ENCODE data around the gene SORCS2.

SORCS2 gene

DNA sequence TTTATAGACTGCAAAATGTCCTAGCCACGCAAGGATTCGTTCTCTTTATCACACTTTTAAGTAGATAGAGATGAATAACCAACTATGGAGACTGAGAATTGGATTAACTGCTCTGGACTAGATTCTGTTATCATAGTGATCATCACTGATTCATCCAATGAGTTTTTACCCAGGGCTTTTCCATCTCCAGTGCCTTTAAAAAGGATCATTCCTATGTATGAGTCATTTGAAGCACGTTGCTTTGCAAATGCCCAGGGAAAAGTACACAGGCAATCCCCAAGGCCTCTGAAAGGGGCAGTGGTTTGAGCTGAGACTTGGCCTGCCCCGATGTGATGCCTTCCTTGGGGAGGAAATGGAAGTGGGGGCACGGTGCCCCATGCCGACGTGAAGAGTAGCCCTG, 365.1 kb downstream of the SORCS2 start:
- peak; percentile 78 for DNase-seq (ENCODE audit: low read depth)
- TF ChIP-seq, protein P1, sequence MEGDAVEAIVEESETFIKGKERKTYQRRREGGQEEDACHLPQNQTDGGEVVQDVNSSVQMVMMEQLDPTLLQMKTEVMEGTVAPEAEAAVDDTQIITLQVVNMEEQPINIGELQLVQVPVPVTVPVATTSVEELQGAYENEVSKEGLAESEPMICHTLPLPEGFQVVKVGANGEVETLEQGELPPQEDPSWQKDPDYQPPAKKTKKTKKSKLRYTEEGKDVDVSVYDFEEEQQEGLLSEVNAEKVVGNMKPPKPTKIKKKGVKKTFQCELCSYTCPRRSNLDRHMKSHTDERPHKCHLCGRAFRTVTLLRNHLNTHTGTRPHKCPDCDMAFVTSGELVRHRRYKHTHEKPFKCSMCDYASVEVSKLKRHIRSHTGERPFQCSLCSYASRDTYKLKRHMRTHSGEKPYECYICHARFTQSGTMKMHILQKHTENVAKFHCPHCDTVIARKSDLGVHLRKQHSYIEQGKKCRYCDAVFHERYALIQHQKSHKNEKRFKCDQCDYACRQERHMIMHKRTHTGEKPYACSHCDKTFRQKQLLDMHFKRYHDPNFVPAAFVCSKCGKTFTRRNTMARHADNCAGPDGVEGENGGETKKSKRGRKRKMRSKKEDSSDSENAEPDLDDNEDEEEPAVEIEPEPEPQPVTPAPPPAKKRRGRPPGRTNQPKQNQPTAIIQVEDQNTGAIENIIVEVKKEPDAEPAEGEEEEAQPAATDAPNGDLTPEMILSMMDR (IDR thresholded peaks at IDR 0.05; ENCODE audit: control insufficient read depth, insufficient read depth, low read depth, low read length, missing control alignments): no peak

DNA sequence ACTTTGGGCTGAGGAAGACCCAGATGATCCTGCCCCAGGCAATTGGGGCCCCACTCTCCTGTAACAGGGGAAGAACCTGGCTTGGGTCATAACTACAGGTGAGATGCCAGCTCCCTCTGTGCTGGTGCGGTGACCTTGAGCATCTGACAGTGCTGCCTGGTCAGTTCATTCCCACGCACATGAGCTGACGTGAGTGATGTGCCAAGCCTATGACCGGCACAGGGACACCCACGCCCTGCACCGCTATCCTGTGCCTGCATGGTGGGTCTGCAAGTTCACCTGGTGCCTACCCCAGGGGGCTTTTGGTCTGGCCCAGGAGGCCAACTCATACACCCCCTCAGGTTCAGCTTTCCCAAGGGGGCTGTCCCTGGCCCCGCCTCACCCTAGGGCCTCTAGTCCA, 366.1 kb downstream of the SORCS2 start:
- DNase-seq (ENCODE audit: low read depth): no peak
- H3K4me3 ChIP-seq (ENCODE audit: control insufficient read depth, low read depth, low read length): no peak overlapping the region
- TF ChIP-seq, protein P1 (IDR thresholded peaks at IDR 0.05; ENCODE audit: control insufficient read depth, insufficient read depth, low read depth, low read length, missing control alignments): no peak

More for the DNA sequence above, 365.1 kb downstream of the SORCS2 start:
- no peak overlapping the region for H3K4me3 ChIP-seq (ENCODE audit: control insufficient read depth, low read depth, low read length)

DNA sequence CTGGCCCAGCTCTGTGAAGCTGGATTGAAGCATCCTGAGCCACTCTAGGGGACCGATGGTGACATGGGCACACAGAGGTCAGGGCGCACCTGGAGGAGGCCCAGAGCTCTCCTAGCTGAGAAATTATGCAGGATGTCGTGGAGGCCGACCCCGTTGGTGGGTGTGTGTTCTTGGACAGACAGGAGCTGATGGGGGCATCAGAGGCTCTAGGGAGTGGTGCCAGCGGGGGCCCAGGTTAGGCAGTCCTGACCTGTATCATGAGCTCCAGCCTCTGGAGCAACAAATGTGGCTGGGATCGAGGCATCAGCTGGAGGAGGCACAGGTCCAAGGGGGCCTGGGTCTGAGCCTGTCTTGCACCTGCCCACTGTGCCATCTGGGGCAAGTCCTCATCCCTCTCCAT, 367.0 kb downstream of the SORCS2 start:
- no peak overlapping the region for H3K4me3 ChIP-seq (ENCODE audit: control insufficient read depth, low read depth, low read length)
- TF ChIP-seq, protein P1 (IDR thresholded peaks at IDR 0.05; ENCODE audit: control insufficient read depth, insufficient read depth, low read depth, low read length, missing control alignments): no peak
- no peak for DNase-seq (ENCODE audit: low read depth)

DNA sequence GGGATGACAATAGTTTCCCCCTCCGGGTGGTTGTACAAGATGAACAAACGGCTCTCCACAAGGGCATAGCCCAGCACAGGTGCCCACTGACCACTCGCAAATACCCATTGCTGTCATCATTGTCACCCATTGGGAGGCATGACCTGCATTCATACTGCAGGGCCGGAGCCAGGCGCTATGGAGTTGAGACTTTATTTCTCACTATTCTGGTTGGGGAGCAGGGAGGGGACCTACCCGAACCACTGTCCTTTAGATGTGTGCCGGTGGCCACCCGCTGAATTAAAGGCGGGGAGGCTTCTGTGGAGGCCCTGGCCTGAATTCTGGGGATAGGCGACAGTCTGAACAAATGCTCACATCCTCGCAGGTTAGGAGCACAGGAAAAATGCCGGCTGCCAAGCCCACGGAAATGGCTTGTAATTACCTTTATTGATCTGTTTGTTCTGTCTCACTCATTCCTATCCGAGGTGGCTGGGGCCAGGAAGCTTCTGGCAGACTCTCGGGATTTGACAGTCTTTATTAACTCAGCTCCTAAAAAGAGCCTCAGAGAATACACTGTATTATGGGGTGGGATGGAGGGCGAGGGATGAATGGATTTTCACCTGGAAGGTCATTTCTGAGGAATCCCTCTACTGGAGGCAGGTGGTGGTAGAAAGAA, 367.5 kb downstream of the SORCS2 start:
- no peak for DNase-seq (ENCODE audit: low read depth)
- H3K4me3 ChIP-seq (ENCODE audit: control insufficient read depth, low read depth, low read length): no peak overlapping the region
- TF ChIP-seq, protein P1 (IDR thresholded peaks at IDR 0.05; ENCODE audit: control insufficient read depth, insufficient read depth, low read depth, low read length, missing control alignments): no peak

DNA sequence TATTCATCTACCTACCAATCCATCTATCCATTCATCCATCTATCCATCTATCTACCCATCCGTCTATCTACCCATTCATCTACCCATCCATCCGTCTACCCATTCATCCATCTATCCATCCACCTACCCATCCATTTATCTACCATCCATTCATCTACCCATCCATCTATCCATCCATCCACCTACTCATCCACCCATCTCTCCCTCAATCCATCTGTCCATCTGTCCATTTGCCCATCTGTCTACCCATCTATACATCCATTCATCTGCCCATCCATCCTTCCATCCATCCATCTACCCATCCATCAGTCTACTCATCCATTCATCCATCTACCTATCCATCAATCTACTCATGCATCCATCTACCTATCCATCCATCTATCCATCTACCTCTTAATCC, 369.2 kb downstream of the SORCS2 start:
- no peak overlapping the region for H3K4me3 ChIP-seq (ENCODE audit: control insufficient read depth, low read depth, low read length)
- TF ChIP-seq, protein P1 (IDR thresholded peaks at IDR 0.05; ENCODE audit: control insufficient read depth, insufficient read depth, low read depth, low read length, missing control alignments): no peak
- DNase-seq (ENCODE audit: low read depth): no peak

DNA sequence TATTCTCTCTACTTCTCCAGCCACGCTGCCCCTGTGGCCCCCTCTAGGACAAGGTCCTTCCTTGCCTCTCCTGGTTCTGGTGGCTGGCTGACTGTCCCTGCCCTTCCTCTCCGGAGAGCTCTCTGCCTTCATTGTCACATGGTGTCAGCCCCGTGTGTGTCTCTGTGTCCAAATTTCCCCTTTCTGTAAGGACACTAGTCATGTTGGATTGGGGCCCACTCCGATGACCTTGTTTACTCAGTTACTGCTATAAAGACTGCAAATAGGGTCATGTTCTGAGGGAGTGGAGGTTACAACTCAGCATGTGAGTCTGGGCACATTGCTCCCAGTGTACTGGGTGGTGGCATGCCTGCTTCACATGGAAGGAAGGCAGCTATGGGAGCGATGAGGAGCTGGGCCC, 371.9 kb downstream of the SORCS2 start:
- no peak for DNase-seq (ENCODE audit: low read depth)
- TF ChIP-seq, protein P1 (IDR thresholded peaks at IDR 0.05; ENCODE audit: control insufficient read depth, insufficient read depth, low read depth, low read length, missing control alignments): no peak
- H3K4me3 ChIP-seq (ENCODE audit: control insufficient read depth, low read depth, low read length): no peak overlapping the region
